ENCODE data around the gene ANKDD1A.

- TF ChIP-seq, protein P1, sequence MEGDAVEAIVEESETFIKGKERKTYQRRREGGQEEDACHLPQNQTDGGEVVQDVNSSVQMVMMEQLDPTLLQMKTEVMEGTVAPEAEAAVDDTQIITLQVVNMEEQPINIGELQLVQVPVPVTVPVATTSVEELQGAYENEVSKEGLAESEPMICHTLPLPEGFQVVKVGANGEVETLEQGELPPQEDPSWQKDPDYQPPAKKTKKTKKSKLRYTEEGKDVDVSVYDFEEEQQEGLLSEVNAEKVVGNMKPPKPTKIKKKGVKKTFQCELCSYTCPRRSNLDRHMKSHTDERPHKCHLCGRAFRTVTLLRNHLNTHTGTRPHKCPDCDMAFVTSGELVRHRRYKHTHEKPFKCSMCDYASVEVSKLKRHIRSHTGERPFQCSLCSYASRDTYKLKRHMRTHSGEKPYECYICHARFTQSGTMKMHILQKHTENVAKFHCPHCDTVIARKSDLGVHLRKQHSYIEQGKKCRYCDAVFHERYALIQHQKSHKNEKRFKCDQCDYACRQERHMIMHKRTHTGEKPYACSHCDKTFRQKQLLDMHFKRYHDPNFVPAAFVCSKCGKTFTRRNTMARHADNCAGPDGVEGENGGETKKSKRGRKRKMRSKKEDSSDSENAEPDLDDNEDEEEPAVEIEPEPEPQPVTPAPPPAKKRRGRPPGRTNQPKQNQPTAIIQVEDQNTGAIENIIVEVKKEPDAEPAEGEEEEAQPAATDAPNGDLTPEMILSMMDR (IDR thresholded peaks at IDR 0.05), result no peak
- no peak for TF ChIP-seq POLR2A (IDR thresholded peaks at IDR 0.05)
Observed at GRCh38 chr15:65004993-65005392, 93.3 kb downstream of the ANKDD1A start.

Measured in esophagus squamous epithelium (tissue), 4 donors.